Hindlimb muscle (tissue), 1 donor: ENCODE results near the gene TPD52L2. TPM values are rescaled to one million over a fixed set of nuclear protein-coding genes. Genes with fewer than 3 reads are reported as not detected.
"Not testable (repeated sequence)": the region's sequence is repeated elsewhere in the genome, so short reads cannot be mapped to it uniquely, and the experiment has no call there.

ENCODE experiments used
- DNase-seq: peaks from one replicate; pipeline ENCODE4 v3.0.0-alpha.2; 2013
- polyA plus RNA-seq: library from polyadenylated mRNA; unstranded; fragments of 120-200 nt; gene quantifications from one replicate; pipeline ENCODE4 v1.2.1, GENCODE V29; 2013; ENCODE audit not compliant: insufficient read length

TPD52L2 gene
- polyA plus RNA-seq, 1 donor = 87.2 TPM

DNA sequence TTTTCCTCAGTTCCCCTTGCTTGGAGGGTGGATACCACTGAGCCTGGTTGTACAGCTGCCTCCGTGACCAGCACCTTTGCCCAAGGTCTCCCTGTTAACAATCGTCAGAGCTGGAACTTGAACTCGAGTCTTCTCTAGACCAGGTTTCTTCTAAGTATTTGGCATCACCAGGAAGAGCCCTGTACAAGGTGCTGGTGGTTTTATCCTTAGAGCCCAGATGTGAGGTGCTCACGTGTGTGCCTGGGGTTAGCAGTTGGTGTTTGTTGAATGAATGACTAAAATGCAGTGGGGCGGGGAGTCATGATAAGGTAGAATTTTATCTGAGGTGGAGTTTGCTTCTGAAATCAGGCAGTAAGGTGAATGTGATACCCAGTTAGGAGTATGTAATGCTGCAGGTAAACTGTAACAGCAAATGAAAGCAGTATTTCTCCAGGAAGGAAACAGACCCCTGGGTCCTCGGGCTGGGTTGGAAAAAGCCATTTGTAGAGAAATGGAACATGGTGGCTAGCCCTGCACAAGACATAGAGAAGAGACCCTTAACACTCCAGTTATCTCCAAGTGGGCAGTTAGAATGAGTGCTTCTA lies 33.0 kb downstream of the TPD52L2 start:
- DNase-seq = no peak

DNA sequence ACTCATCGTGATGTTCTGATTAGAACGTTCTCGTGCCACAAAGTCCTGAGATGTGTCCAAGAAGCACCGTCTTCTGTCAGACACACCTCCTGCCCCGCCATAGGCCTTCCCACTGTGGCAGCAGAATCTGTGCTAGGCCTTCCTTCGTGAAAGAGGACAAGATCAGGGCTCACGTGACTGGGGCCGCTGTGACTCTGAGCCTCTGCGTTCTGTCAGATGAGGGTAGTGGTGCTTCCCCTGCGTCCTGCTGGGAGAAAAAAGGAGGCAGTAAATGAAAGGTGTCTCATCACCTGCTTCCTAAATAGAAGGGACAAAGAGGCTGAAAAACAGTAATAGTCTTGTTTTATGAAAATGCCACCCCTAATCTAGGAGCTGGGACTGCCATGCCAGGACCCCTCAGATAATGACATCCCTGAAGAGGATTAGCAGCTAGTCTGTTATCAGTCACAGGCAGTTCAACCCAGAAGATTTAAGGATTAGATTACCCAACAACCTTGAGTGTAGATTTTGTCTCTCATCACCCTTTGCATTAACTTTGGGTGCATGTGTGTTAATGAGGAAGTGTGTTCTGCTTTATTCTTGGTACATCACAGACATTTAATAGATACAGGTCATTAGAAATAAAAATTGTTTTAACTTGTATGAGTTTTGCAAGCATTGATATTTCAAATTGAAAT lies 34.0 kb downstream of the TPD52L2 start:
- DNase-seq = no peak

DNA sequence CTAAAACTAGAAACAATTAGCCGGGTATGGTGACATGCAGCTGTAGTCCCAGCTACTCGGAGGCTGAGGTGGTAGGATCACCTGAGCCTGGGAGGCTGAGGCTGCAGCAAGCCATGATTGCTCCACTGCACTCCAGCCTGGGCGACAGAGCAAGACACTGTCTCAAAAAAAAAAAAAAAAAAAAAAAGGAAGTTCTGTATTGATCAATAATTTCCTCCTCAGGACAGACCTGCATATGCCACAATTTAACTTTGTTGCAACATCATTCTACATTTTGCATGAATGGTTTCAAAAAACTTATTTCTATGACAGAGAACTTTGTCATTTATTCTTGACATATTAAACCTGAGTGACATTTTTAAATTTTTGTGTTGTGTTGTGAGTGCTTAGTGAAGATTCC lies 35.3 kb downstream of the TPD52L2 start:
- no peak for DNase-seq

DNA sequence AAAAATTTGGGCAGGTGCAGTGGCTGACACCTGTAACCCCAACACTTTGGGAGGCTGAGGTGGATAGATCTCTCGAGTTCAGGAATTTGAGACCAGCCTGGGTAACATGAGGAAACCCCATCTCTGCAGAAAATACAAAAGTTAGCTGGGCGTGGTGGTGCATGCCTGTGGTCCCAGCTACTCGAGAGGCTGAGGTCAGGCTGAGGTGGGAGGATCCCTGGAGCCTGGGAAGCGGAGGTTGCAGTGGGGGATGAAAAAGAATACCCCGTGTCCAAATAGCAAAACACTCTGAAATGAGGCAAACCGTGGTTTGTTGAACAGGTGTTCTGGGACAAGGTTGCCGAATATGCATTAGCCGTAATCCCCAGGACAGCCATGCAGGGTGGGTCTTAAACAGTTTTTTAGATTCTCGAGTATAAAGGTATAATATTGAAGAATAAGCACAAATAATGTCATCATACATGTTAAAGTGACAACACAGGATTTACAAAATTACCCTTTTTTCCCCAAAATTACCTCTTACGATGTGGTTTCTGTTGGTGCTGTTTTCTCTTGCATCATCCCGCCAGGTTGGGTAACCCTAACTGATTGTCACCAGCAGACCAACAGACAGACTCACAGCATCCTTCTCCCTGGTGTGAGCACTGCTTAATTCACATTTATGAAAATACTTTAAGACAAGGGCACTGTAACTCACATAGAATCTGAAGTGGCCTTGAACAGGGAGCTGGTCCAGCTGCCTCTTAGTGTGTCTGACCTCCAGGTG lies 38.9 kb downstream of the TPD52L2 start:
- no peak for DNase-seq

DNA sequence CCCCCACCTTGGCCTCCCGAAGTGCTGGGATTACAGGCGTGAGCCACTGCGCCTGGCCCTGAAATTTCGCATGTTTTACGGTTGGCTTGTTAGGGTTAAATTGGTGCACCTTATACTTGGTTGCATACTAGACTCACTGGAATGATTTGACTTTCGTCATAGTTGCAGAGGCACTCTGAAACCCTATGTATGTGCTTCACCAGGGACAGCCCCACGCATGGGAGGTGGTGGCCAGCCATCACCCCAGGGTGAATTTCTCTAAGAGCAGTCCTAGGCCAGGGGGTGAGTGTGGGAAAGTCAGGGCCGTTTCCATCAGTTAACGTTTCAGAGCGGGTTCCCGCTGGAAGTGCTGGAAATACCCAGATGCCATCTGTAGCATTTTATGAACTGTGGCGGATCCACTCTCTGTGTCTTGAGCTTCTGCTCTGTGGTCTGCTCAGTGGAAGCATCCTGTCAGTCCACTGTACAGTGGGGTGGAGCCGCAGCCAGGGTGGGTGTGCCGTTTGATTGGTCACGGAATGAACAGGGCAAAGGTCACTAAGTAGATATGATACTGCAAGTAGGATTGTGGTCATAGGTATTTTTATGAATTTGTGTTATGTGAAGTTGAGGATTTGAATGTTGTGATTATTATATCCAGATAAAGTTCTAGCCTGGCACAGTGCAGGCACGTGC lies 43.1 kb downstream of the TPD52L2 start:
- DNase-seq = no peak

DNA sequence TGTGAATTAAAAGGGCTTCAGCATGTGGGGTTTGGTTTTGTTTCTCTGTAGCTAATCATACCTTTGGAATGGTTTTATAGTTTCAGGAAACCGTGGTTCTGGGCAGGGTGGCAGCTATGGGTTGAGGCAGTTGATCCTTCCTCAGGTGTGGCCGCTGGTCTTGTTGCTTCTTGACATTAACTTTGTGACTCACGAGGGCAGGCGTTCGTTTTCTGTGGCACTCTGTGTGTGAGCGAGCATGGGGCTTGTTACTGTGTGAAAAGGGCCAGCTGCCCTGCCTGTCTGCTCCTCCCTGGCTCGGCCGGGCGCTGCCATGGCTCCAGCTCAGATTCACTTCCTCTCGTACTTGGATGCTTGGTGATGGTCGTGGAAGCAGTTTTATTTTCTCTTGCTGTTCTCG lies 46.1 kb downstream of the TPD52L2 start:
- DNase-seq = no peak

DNA sequence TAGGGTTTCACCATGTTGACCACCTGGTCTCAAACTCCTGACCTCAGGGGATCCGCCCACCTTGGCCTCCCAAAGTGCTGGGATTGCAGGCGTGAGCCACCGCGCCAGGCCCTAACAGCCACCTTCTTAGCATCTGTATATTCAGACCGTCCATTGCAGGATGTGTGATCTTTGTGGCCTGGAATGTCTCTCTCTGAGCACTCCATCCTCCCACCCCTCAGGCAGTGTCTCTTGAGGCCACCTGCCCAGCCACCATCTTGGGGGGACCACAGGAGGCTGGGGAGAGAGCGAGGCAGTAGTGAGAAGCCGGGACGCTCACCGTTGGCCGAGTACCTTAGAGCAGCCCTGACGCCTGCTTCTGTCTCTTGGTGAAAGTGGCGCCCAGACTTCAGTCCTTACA lies 48.7 kb downstream of the TPD52L2 start:
- DNase-seq = no peak

DNA sequence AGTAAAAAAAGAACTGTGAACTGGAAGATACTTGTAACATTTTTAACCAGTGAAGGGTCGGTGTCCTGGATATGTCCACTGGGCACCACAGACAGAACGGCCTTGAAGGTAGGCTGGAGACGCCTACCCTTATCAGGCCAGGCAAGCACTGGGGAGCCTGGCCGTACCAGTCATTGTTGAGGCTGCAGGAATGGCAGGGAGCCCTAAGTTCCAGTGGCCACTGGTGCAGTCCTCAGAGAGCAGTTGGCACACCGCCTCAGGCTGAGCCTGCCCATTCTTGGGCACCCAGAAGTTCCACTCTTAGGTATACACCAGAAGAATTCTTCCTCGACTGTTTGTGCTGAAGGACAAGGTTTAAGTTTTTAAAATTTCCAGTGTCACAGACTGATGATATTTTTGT lies 50.4 kb downstream of the TPD52L2 start:
- DNase-seq = no peak

DNA sequence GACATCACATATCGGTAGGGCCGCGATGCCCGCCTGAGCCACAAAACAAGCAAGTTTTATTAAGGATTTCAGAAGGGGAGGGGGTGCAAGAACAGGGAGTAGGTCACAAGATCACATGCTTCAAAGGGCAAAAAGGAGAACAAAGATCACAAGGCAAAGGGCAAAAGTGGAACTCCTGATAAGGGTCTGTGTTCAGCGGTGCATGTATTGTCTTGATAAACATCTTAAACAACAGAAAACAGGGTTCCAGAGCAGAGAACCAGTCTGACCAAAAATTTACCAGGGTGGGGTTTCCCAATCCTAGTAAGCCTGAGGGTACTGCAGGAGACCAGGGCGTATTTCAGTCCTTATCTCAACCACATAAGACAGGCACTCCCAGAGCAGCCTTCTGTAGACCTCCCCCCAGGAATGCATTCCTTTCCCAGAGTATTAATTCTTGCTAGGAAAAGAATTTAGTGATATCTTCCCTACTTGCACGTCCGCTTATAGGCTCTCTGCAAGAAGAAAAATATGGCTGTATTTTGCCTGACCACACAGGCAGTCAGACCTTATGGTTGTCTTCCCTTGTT lies 51.4 kb downstream of the TPD52L2 start:
- not testable (repeated sequence) for DNase-seq

DNA sequence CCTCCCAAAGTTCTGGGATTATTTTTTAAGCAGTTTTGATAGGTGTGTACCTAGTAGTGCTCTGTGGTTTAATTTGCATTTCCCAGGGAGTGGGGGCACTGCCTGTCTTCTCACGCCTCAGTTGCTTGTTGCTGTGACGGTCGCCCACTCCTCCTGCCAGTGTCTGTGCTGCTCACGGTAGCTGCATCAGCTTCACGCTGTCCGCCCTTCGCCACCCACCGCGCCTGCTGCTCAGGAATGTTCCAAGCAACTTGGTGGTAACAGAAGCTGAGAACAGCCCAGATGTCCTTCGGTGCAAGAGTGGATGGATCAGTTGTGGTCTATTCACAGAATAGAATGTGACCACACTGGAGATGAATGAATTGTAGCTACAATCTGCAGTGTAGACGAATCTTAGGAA lies 52.7 kb downstream of the TPD52L2 start:
- no peak for DNase-seq

DNA sequence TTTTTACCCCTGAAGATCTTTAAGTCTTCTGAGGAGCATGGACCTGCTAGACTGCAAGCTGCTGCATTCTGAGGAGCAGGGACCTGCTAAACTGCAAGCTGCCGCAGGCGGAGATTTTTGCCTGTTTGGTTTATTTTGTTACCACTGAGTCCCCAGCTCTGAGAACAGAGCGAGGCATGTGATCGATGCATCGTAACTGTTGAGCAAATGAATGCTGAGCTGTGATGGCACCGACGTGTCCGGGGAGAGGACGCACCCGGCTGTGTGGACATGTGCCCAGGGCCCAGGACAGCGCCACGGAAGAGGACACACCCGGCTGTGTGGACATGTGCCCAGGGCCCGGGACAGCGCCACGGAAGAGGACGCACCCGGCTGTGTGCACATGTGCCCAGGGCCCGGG lies 54.1 kb downstream of the TPD52L2 start:
- DNase-seq = no peak

DNA sequence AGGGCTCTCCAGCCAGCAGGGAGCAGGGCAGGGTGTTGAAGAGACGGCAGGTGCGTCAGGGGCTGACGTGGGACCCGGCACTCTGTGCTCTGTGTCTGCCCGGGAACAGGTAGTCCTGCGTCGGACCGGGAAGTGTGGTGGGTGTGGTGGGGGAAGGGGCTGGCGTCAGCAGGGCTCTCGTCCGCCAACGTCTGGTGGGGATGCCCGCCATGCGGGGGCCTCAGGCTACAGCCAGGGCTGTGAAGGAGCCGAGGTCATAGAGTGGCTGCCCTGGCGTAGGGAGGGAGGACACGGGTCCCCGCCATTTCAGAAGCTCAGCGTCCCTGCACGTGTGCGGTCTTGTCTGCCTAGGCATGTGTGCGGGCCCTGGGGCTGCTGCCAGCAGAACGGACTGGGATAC lies 55.2 kb downstream of the TPD52L2 start:
- no peak for DNase-seq

DNA sequence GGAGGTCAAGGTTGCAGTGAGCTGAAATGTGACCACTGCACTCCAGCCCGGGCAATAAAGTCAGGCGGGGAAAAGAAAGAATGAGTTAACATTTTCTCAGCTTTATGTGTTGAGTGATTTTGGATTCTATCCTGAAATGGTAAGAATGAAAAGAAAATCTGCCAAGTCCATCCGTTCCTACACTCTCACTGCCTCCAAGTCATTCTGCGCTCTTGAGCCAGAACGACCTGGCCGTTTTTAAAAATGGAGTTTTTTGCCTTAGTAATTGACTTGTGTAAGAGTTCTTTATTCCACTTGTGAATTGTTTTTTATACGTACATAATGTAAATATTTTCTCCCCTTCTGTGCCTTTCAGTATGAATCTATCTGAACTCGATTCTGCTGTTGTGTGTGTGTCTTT lies 58.6 kb downstream of the TPD52L2 start:
- DNase-seq = no peak

DNA sequence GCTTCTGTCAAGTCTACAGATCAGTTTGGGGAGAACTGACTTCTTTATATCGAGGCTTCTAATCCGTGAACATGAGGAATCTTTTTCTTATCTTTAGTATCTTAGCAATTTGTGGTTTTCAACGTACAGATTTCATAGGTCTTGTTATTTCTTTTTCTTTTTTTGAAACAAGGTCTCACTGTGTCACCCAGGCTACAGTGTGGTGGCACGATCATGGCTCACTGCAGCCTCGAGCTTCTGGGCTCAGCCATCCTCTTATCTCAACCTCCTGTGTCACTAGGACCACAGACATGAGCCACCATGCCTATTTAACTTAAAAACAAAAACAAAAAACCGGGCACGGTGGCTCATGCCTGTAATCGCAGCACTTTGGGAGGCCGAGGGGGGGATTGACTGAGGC lies 59.2 kb downstream of the TPD52L2 start:
- no peak for DNase-seq

DNA sequence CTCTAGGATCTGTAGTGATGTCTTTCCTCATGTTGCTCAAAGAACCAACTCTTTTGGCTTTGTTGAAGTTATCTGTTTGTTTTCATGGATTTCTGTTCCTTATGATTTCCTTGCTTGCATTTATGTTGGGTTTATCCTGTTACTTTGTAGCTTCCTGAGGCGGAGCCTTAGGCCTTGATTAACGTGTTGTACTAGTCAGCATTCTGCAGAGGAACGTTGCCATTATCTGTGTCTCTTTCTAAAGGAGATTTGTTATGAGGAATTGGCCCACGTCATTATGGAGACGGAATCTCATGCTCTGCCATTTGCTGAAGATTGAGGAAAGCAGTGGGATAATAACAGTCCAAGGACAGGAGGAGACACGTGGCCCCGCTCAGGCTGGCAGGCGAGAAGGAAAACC lies 61.2 kb downstream of the TPD52L2 start:
- no peak for DNase-seq

DNA sequence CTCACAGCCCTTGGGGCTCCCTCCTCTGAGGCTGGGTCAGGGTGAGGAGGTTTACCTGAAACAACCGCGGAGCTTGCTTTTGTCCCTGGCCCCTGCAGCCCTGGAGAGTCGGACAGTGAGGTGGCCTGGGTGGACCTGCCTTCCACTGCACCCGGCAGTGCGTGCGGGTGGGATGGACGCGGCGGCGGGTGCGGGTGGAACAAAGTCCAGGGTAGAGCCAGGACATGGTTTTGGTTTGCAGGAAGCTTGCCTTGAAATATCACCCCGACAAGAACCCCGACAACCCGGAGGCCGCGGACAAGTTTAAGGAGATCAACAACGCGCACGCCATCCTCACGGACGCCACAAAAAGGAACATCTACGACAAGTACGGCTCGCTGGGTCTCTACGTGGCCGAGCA lies 64.0 kb downstream of the TPD52L2 start:
- DNase-seq = no peak

DNA sequence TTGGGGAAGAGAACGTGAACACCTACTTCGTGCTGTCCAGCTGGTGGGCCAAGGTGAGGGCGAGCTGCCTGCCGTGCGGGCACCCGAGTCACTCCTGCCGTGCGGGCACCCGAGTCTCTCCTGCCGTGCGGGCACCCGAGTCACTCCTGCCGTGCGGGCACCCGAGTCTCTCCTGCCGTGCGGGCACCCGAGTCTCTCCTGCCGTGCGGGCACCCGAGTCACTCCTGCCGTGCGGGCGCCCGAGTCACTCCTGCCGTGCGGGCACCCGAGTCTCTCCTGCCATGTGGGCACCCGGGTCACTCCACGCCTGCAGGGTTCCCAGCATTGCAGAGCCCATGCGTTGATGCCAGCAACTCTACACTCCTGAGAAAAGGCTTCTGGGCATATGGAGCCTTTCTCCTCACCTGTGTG lies 64.4 kb downstream of the TPD52L2 start:
- DNase-seq = not testable (repeated sequence)

DNA sequence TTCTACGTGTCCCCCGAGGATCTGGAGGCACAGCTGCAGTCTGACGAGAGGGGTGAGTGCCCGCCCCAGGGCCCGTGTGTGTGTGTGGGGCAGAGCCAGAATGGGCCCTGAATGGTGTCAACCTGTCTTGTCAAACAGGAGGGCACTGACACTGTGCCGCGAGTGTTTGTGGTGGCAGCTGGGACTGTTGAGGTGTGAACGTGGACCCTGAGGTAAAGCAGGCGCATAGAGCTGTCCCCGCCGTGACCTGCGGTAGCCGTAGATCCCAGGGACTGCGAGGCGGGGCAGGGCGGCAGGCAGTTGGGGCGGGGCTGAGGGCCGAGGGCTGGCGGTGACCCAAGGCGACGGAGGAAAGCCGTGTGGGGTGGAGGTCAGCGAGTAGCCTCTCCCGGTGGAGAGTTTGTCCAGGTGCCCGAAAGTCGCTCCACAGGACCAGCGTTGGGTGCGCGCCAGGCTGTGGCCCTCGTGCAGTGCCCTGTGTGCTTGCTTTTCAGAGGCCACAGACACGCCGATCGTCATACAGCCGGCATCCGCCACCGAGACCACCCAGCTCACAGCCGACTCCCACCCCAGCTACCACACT lies 66.0 kb downstream of the TPD52L2 start:
- DNase-seq = no peak

DNA sequence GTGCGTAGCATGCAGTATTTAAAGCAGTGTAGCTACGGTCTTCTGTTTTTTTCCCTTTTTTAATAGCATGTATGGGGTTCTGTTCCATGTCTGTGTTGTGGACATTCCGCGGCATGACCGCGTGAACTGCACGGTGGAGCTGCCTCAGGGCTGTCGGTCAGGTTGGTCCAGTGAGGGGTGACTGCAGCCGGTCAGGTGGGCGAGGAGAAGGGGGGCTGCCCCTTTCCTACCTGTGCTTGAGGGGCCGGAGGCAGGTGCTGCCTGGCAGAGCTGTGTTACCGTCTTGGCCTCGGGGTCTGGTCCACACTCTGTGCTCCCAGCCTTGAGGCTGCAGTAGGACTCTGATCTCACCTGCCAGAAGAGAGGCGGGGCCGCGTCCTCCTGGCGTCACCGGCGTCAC lies 66.7 kb downstream of the TPD52L2 start:
- no peak for DNase-seq

DNA sequence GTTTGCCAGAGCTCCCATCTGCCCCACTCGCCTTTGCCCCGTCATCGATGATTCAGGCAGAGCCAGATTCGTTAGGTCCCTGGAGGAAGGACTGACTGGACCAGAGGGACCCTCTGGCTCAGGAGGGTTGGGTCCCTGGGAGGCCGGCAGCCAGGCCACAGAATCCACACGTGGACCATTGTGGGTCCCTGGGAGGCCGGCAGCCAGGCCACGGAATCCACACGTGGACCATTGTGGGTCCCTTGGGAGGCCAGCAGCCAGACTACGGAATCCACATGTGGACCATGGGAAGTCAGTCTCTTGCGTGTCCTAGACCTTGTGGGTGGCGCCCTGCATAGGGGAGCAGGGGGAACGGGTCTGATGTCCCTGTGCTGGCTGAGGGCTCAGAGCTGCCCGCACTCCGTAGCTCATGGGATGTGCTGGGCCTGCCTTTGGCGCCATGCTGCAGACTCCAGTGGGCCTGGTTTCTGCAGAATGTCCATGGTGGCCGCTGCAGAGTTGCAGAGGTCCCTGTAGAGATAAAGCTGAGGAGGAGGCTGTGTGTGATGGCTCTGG lies 67.6 kb downstream of the TPD52L2 start:
- DNase-seq = no peak

DNA sequence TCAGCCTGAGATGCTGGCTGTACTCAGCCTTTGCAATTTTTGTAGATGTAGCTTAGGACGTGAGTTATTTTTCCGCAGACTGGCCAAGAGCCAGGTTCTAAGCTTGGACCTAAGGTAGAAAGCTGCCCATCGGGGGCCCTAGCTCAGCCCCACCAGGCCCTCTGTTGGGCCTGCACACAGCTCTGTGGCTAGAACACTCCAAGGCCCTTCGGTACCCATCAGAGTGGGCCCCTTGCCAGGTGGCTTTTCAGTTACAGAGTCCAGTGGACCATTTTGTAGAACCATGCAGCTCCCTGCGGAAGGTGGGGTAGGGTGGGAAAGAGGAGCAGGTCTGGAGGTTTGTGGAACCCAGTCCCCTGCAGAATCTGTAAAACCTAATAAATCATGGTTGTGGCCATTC lies 68.6 kb downstream of the TPD52L2 start:
- no peak for DNase-seq
